Thoracic aorta (tissue), 2 donors: Measurements from ENCODE around the gene COBLL1. TPM values are rescaled to one million over a fixed set of nuclear protein-coding genes. Genes with fewer than 3 reads are reported as not detected.

Source experiments
- ATAC-seq: fragments of 150-250 bp; one replicate; pipeline ENCODE4 v1.8.0; 2017; ENCODE audit warnings: low read depth; ENCODE audit not compliant: insufficient number of reproducible peaks, low FRiP score
- DNase-seq: peaks from one replicate; pipeline ENCODE4 v3.0.0-alpha.2; 2020; ENCODE audit warnings: low spot score
- H3K27ac ChIP-seq, 2 donors: fragments of 200-600 bp; sonication (generic); 1 replicate in 1 of 2; 2 replicates in 1 of 2; pipeline ENCODE4 v1.5.1; 2016; ENCODE audit warnings: mild to moderate bottlenecking in 2 of 2, moderate library complexity in 2 of 2
- H3K27me3 ChIP-seq: fragments of 200-600 bp; sonication (generic); replicated peaks from 2 replicates; pipeline ENCODE4 v1.6.0; 2016; ENCODE audit warnings: mild to moderate bottlenecking; ENCODE audit not compliant: insufficient read depth
- H3K36me3 ChIP-seq: fragments of 200-600 bp; sonication (generic); one replicate; pipeline ENCODE4 v1.5.1; 2016
- H3K4me1 ChIP-seq, 2 donors: fragments of 200-600 bp; sonication (generic); 1 replicate in 1 of 2; 2 replicates in 1 of 2; pipeline versions ENCODE4 v1.5.1 to v1.6.0; 2016; ENCODE audit warnings: low read depth in 2 of 2, mild to moderate bottlenecking in 1 of 2; ENCODE audit not compliant: control insufficient read depth in 1 of 2
- H3K4me3 ChIP-seq: fragments of 200-600 bp; sonication (generic); 2 replicates; pipeline ENCODE4 v1.5.1; 2016; ENCODE audit warnings: mild to moderate bottlenecking
- H3K9me3 ChIP-seq: fragments of 200-600 bp; sonication (generic); 2 replicates; pipeline ENCODE4 v1.5.1; 2016
- CTCF ChIP-seq: fragments of 200-600 bp; sonication (generic); IDR thresholded peaks from one replicate; pipeline ENCODE4 v1.5.1; 2019; ENCODE audit warnings: antibody characterized with exemption
- total RNA-seq, 2 donors: library from RNA; depleted of rRNA; stranded (reverse); fragments of >200 nt; gene quantifications; one replicate each; pipeline versions ENCODE4 v1.1.0 to v1.2.3, GENCODE V29; 2016

Gene COBLL1
- total RNA-seq, 2 donors from 2014 or later: 62.0 to 64.6 TPM

GRCh38 chr2:164657129-164657528 is 184.5 kb downstream of the COBLL1 start:
- Histone ChIP-seq H3K27me3 (no peaks in the 10 kb centered on the region), H3K9me3 (no peaks in the 10 kb centered on the region), H3K27ac (no peak overlapping the region), H3K4me1 (no peaks in the 10 kb centered on the region), H3K36me3 (no peaks in the 10 kb centered on the region), H3K4me3 (no peak overlapping the region)
- DNase-seq (no peak), ATAC-seq (no peak)
- TF ChIP-seq CTCF: no peak

- Histone ChIP-seq H3K9me3 (no peaks in the 10 kb centered on the region), H3K27me3 (no peaks in the 10 kb centered on the region), H3K4me3 (no peak overlapping the region), H3K36me3 (no peaks in the 10 kb centered on the region), H3K27ac (no peak overlapping the region), H3K4me1 (no peaks in the 10 kb centered on the region)
- DNase-seq (no peak), ATAC-seq (no peak)
- TF ChIP-seq CTCF: no peak
These were observed 185.9 kb downstream of the COBLL1 start for GRCh38 chr2:164655750-164656149.

- H3K4me1 ChIP-seq: no peaks in the 10 kb centered on the region
- H3K9me3 ChIP-seq: peaks cover 3% of the 10 kb centered on the region
- no peaks in the 10 kb centered on the region for H3K36me3 ChIP-seq
- H3K4me3 ChIP-seq: no peak overlapping the region
- ATAC-seq (no peak), DNase-seq (no peak)
- no peaks in the 10 kb centered on the region for H3K27me3 ChIP-seq
- no peak overlapping the region for H3K27ac ChIP-seq
- no peak for TF ChIP-seq CTCF
These were observed 186.3 kb downstream of the COBLL1 start for GRCh38 chr2:164655336-164655735.

- Histone ChIP-seq H3K27me3 (no peaks in the 10 kb centered on the region), H3K36me3 (no peaks in the 10 kb centered on the region), H3K9me3 (peaks cover 11% of the 10 kb centered on the region), H3K4me3 (no peak overlapping the region), H3K4me1 (no peaks in the 10 kb centered on the region), H3K27ac (no peak overlapping the region)
- no peak for ATAC-seq
- TF ChIP-seq CTCF: no peak
- no peak for DNase-seq
These were observed 190.3 kb downstream of the COBLL1 start for GRCh38 chr2:164651361-164651760.

- TF ChIP-seq CTCF: no peak
- no peak for DNase-seq
- H3K9me3 ChIP-seq: no peaks in the 10 kb centered on the region
- H3K4me3 ChIP-seq: no peak overlapping the region
- no peak for ATAC-seq
- no peaks in the 10 kb centered on the region for H3K4me1 ChIP-seq
- H3K27ac ChIP-seq: no peak overlapping the region
- no peaks in the 10 kb centered on the region for H3K27me3 ChIP-seq
- H3K36me3 ChIP-seq: no peaks in the 10 kb centered on the region
These were observed 197.5 kb downstream of the COBLL1 start for GRCh38 chr2:164644036-164644700.
